Right renal pelvis (tissue), 4 donors: ENCODE results near the gene TUFT1. TPM values are rescaled to one million over a fixed set of nuclear protein-coding genes. Genes with fewer than 3 reads are reported as not detected.
"Not testable (repeated sequence)": the region's sequence is repeated elsewhere in the genome, so short reads cannot be mapped to it uniquely, and the experiment has no call there.

Experiments used
- DNase-seq, 4 donors: peaks; one replicate each; pipeline ENCODE4 v3.0.0-alpha.2; 2013; ENCODE audit warnings: low read depth in 4 of 4, low spot score in 3 of 4, missing footprints in 1 of 4
- polyA plus RNA-seq, 4 donors: library from polyadenylated mRNA; unstranded; fragments of 120-200 nt; gene quantifications; one replicate each; pipeline ENCODE4 v1.2.1, GENCODE V29; 2013; ENCODE audit not compliant: insufficient read length in 4 of 4

TUFT1 gene
- polyA plus RNA-seq, 4 donors: 9.9 to 13.0 (median 11.0) TPM

DNA sequence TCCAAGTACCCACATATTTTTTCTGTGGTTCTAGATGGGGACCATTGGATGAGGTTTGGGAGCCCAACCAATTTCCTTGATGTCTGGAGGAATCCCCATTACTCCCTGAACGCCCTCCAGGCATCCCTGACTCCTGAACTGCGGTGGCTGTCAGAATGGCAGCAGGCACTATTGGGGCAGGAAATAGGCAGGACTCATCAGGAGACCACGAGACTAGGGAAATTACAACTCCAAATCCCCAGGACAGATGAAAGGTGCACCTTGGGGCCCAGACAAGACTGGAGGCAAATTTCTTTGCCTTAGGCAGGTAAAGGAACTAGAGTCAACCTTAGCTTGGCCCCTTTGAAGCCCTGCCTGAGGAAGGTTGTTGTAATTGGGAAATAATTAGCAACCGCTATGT lies 27.8 kb upstream of the TUFT1 start:
- DNase-seq: no peak

- no peak for DNase-seq
These were observed 27.1 kb upstream of the TUFT1 start for GRCh38 chr1:151512801-151513625.

DNA sequence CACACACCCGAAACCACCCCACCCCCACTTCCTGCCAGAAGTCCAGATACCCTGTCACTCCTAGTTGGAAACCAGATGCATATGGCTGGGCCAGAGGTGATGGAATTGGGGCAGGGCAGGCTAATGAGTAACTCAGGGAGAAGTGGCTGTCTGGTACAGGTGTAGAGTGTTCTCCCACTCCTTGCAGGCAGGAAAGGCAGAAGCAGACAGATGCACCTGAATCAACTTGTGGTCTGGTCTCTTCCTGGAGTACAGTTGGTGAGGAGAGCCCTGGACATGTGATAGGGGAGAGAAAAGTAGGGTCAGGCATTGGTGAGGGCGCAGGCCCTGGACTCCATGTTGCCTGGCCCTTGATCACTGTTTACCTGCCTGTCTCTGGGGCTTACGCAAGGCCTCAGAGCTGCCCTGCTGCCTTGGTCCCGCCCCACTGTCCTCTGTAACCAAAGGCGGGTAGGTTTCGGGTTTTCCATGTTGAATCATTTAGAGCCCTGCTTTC lies 26.4 kb upstream of the TUFT1 start:
- no peak for DNase-seq

GRCh38 chr1:151514366-151514765 lies 25.7 kb upstream of the TUFT1 start:
- no peak for DNase-seq

DNA sequence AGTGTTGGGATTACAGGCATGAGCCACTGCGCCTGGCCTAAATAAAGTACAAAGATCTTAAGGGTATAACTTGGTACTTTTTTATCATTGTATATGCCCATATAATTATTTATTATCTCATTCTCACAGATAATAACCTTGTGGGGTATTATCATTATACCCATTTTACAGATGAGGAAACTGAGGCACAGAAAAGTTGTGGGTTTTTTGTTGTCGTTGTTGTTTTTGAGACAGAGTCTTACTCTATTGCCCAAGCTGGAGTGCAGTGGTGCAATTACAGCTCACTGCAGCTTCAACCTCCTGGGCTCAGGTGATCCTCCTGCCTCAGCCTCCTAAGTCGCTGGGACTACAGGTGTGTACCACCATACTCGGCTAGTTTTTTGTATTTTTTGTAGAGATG lies 24.8 kb upstream of the TUFT1 start:
- no peak for DNase-seq

DNA sequence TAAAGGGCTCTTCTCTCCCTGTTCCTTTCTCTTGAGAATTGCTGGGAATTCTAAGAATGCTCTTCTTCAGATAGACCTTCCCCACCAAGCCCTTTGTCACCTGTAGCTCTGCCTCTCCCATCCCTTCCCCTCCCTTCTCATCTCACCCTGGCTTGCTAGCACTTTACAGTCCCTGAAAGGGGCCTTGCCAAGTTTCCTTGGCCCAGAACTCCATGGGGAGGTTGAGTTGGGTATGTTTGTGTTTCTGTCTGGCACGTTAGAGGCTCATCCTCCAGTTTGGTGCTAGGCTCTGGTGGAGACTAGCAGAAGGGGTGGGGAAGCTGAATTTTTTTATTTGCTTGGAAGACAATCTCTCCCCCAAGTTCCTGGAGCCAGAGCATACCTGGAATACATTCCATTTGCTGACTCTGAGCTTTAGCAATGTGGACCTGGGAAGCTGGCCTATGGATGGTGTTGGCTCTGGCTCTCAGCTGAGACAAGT lies 24.0 kb upstream of the TUFT1 start:
- DNase-seq: no peak

- DNase-seq: no peak
These were observed 21.7 kb upstream of the TUFT1 start for GRCh38 chr1:151518431-151518830.

DNA sequence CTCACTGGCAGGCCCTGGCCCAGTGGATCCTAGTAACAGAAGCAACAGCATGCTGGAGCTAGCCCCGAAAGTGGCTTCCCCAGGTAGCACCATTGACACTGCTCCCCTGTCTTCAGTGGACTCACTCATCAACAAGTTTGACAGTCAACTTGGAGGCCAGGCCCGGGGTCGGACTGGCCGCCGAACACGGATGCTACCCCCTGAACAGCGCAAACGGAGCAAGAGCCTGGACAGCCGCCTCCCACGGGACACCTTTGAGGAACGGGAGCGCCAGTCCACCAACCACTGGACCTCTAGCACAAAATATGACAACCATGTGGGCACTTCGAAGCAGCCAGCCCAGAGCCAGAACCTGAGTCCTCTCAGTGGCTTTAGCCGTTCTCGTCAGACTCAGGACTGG lies 21.2 kb upstream of the TUFT1 start:
- no peak for DNase-seq

DNA sequence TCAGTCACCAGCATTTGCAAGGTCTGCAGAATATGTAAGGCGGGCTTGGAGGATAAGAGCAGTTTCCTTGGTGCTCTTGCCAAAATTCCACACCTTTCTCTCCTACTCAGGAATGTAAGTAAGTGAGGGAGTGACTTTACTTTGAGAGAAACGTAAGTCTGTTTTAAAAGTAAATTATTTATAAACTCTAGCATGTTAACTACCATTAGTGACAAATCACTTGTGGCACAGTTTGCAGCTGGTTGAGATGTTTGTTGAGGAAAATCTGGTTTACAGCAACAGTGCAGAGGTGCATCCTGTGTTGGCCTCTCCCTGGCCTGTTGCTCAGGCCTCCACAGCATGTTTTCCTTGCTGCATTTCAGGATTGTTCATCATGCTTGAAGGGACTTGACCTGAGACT lies 20.4 kb upstream of the TUFT1 start:
- DNase-seq: no peak

DNA sequence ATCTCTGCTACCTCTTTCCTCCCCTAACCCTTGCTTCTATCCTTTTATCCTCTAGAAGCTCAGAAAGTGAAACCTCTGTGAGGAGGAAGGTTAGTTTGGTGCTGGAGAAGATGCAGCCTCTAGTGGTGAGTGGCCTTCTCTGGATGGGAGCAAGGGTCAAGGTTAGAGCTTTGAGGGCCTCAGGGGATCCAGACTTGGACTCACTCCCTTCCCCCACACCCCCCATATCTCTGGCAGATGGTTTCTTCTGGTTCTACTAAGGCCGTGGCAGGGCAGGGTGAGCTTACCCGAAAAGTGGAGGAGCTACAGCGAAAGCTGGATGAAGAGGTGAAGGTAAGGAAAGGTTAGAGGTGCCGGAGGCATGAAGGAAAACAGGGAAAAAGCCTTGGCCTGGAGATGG lies 19.8 kb upstream of the TUFT1 start:
- no peak for DNase-seq

DNA sequence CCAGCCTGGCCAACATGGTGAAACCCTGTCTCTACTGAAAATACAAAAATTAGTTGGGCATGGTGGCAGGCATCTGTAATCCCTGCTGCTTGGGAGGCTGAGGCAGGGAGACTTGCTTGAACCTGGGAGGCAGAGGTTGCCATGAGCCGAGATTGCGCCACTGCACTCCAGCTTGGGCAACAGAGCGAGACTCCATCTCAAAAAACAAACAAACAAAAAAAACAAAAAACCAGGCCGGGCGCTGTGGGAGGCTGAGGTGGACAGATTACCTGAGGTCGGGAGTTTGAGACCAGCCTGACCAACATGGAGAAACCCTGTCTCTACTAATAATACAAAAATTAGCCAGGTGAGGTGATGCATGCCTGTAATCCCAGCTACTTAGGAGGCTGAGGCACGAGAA lies 17.7 kb upstream of the TUFT1 start:
- not testable (repeated sequence) for DNase-seq

GRCh38 chr1:151523326-151523725 lies 16.8 kb upstream of the TUFT1 start:
- no peak for DNase-seq

GRCh38 chr1:151524736-151525135 lies 15.4 kb upstream of the TUFT1 start:
- no peak for DNase-seq

- DNase-seq: no peak
These were observed 13.2 kb upstream of the TUFT1 start for GRCh38 chr1:151526735-151527525.

GRCh38 chr1:151529211-151529702 lies 10.9 kb upstream of the TUFT1 start:
- DNase-seq: no peak

DNA sequence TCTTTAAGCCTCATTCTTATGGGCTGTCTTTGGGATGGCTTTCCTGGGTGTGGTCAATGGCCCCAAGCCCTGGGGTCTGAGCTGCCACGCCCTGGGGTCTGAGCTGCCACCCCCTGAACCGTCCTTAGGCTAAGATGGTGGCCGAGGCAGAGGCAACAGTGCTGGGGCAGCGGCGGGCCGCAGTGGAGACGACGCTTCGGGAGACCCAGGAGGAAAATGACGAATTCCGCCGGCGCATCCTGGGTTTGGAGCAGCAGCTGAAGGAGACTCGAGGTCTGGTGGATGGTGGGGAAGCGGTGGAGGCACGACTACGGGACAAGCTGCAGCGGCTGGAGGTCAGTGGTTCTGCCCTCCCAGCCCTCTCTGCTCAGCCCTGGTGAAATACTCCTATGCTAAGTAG lies 10.3 kb upstream of the TUFT1 start:
- DNase-seq: no peak

DNA sequence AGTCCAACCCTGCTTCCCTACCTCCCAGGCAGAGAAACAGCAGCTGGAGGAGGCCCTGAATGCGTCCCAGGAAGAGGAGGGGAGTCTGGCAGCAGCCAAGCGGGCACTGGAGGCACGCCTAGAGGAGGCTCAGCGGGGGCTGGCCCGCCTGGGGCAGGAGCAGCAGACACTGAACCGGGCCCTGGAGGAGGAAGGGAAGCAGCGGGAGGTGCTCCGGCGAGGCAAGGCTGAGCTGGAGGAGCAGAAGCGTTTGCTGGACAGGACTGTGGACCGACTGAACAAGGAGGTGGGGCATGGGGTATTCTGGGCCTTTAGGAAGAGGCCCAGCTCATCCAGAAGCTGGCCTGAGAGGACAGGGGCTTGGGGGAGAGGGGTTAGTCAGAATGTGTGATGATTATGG lies 9.6 kb upstream of the TUFT1 start:
- DNase-seq: no peak

- no peak for DNase-seq
These were observed 6.2 kb upstream of the TUFT1 start for GRCh38 chr1:151533870-151534269.

- no peak for DNase-seq
These were observed 5.3 kb upstream of the TUFT1 start for GRCh38 chr1:151534662-151535278.

DNA sequence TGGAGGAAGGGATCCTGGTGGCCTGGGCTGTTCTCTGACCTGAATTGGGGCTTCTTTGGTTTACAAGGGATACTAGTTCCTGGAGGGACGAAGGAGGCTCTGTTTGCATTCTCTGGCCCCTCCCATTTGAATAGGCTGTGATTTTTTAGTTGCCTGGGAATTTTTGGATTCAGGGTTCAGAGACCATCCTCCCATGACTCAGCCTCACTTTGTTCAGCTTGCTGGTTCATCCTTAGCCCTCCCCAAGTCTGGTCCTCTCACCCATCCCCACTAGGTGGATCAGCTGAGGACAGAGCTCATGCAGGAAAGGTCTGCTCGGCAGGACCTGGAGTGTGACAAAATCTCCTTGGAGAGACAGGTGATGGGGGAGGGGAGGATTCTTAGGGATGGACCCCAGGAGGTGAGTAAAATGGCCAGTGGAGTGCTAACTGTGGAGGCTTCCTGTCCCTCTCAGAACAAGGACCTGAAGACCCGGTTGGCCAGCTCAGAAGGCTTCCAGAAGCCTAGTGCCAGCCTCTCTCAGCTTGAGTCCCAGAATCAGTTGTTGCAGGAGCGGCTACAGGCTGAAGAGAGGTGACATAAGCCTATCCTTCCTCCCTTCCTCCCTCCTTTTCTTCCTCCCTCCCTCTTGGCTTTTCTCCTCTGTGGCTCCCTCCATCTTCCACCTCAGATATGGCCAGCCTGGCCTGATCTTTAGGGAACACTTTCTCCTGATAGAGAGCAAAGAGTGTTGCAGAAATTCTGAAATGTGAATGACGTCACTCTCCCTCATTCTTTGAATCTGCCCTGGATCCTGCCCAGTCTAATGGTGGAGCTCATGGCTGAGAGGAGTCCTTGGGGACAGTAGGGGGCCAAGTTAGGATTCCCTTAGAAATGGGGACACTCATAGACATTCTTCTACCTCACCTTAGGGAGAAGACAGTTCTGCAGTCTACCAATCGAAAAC lies 4.5 kb upstream of the TUFT1 start:
- DNase-seq: no peak
